CD1c-positive myeloid dendritic cell (primary cell): ENCODE data around the gene ERCC2.

Source experiments
- DNase-seq: peaks from one replicate; pipeline ENCODE4 v3.0.0-alpha.2; 2016; ENCODE audit errors: extremely low spot score

ERCC2 gene

GRCh38 chr19:45303269-45304060 lies 66.9 kb downstream of the ERCC2 start:
- no peak for DNase-seq

GRCh38 chr19:45302416-45302815 lies 68.0 kb downstream of the ERCC2 start:
- no peak for DNase-seq
